Measurements from ENCODE around the gene PARVB.
A peak's percentile ranks its signal among the peaks of the same experiment; 100 is the strongest.

Gene PARVB

GRCh38 chr22:44019416-44019815 is 4.7 kb upstream of the PARVB start:
- Histone ChIP-seq H3K9ac (ENCODE audit: low read length) (no peak overlapping the region), H3K36me3 (ENCODE audit: control insufficient read depth, low read depth, low read length) (no peaks in the 10 kb centered on the region), H3K27ac (ENCODE audit: low read length) (no peak overlapping the region), H3K27me3 (ENCODE audit: control insufficient read depth, insufficient read depth, low read length) (no peaks in the 10 kb centered on the region), H3K4me1 (ENCODE audit: control insufficient read depth, low read depth, low read length) (no peaks in the 10 kb centered on the region), H3K4me3 (ENCODE audit: low read length) (no peak overlapping the region), H3K9me3 (ENCODE audit: control insufficient read depth, low read depth, low read length) (no peaks in the 10 kb centered on the region)

- Histone ChIP-seq H3K4me1 (ENCODE audit: control insufficient read depth, low read depth, low read length) (no peaks in the 10 kb centered on the region), H3K9me3 (ENCODE audit: control insufficient read depth, low read depth, low read length) (no peaks in the 10 kb centered on the region), H3K27ac (ENCODE audit: low read length) (no peak overlapping the region), H3K9ac (ENCODE audit: low read length) (no peak overlapping the region), H3K36me3 (ENCODE audit: control insufficient read depth, low read depth, low read length) (no peaks in the 10 kb centered on the region), H3K27me3 (ENCODE audit: control insufficient read depth, insufficient read depth, low read length) (peaks cover 2% of the 10 kb centered on the region), H3K4me3 (ENCODE audit: low read length) (no peak overlapping the region)
Measured at GRCh38 chr22:44019846-44020245, 4.3 kb upstream of the PARVB start.

GRCh38 chr22:44020981-44021380 is 3.1 kb upstream of the PARVB start:
- no peaks in the 10 kb centered on the region for H3K9me3 ChIP-seq (ENCODE audit: control insufficient read depth, low read depth, low read length)
- H3K27me3 ChIP-seq (ENCODE audit: control insufficient read depth, insufficient read depth, low read length), result peaks cover 7% of the 10 kb centered on the region
- H3K4me1 ChIP-seq (ENCODE audit: control insufficient read depth, low read depth, low read length), result no peaks in the 10 kb centered on the region
- H3K9ac ChIP-seq (ENCODE audit: low read length), result no peak overlapping the region
- H3K27ac ChIP-seq (ENCODE audit: low read length), result no peak overlapping the region
- H3K4me3 ChIP-seq (ENCODE audit: low read length), result no peak overlapping the region
- no peaks in the 10 kb centered on the region for H3K36me3 ChIP-seq (ENCODE audit: control insufficient read depth, low read depth, low read length)

- Histone ChIP-seq H3K4me1 (ENCODE audit: control insufficient read depth, low read depth, low read length) (no peaks in the 10 kb centered on the region), H3K36me3 (ENCODE audit: control insufficient read depth, low read depth, low read length) (no peaks in the 10 kb centered on the region), H3K9ac (ENCODE audit: low read length) (peak overlapping the region; percentile 70), H3K4me3 (ENCODE audit: low read length) (peak overlapping the region; percentile 71), H3K27ac (ENCODE audit: low read length) (no peak overlapping the region), H3K9me3 (ENCODE audit: control insufficient read depth, low read depth, low read length) (no peaks in the 10 kb centered on the region), H3K27me3 (ENCODE audit: control insufficient read depth, insufficient read depth, low read length) (peaks cover 7% of the 10 kb centered on the region)
Measured at GRCh38 chr22:44023404-44024287, 456 bp upstream of the PARVB start.

- Histone ChIP-seq H3K27ac (ENCODE audit: low read length) (no peak overlapping the region), H3K27me3 (ENCODE audit: control insufficient read depth, insufficient read depth, low read length) (peaks cover 7% of the 10 kb centered on the region), H3K4me3 (ENCODE audit: low read length) (no peak overlapping the region), H3K4me1 (ENCODE audit: control insufficient read depth, low read depth, low read length) (no peaks in the 10 kb centered on the region), H3K9ac (ENCODE audit: low read length) (no peak overlapping the region), H3K9me3 (ENCODE audit: control insufficient read depth, low read depth, low read length) (no peaks in the 10 kb centered on the region), H3K36me3 (ENCODE audit: control insufficient read depth, low read depth, low read length) (no peaks in the 10 kb centered on the region)
Measured at GRCh38 chr22:44025171-44026065, 1.3 kb downstream of the PARVB start.

GRCh38 chr22:44026066-44026629 is 2.0 kb downstream of the PARVB start:
- Histone ChIP-seq H3K27ac (ENCODE audit: low read length) (no peak overlapping the region), H3K4me3 (ENCODE audit: low read length) (no peak overlapping the region), H3K27me3 (ENCODE audit: control insufficient read depth, insufficient read depth, low read length) (peaks cover 7% of the 10 kb centered on the region), H3K36me3 (ENCODE audit: control insufficient read depth, low read depth, low read length) (no peaks in the 10 kb centered on the region), H3K9ac (ENCODE audit: low read length) (no peak overlapping the region), H3K9me3 (ENCODE audit: control insufficient read depth, low read depth, low read length) (no peaks in the 10 kb centered on the region), H3K4me1 (ENCODE audit: control insufficient read depth, low read depth, low read length) (no peaks in the 10 kb centered on the region)

- no peak overlapping the region for H3K9ac ChIP-seq (ENCODE audit: low read length)
- H3K36me3 ChIP-seq (ENCODE audit: control insufficient read depth, low read depth, low read length), result no peaks in the 10 kb centered on the region
- H3K4me1 ChIP-seq (ENCODE audit: control insufficient read depth, low read depth, low read length), result no peaks in the 10 kb centered on the region
- H3K9me3 ChIP-seq (ENCODE audit: control insufficient read depth, low read depth, low read length), result no peaks in the 10 kb centered on the region
- H3K27ac ChIP-seq (ENCODE audit: low read length), result no peak overlapping the region
- H3K27me3 ChIP-seq (ENCODE audit: control insufficient read depth, insufficient read depth, low read length), result peaks cover 7% of the 10 kb centered on the region
- H3K4me3 ChIP-seq (ENCODE audit: low read length), result no peak overlapping the region
Measured at GRCh38 chr22:44026630-44027511, 2.8 kb downstream of the PARVB start.

GRCh38 chr22:44028091-44028490 is 4.0 kb downstream of the PARVB start:
- H3K9ac ChIP-seq (ENCODE audit: low read length), result no peak overlapping the region
- H3K27me3 ChIP-seq (ENCODE audit: control insufficient read depth, insufficient read depth, low read length), result peaks cover 7% of the 10 kb centered on the region
- H3K4me1 ChIP-seq (ENCODE audit: control insufficient read depth, low read depth, low read length), result no peaks in the 10 kb centered on the region
- no peaks in the 10 kb centered on the region for H3K9me3 ChIP-seq (ENCODE audit: control insufficient read depth, low read depth, low read length)
- H3K27ac ChIP-seq (ENCODE audit: low read length), result no peak overlapping the region
- no peaks in the 10 kb centered on the region for H3K36me3 ChIP-seq (ENCODE audit: control insufficient read depth, low read depth, low read length)
- H3K4me3 ChIP-seq (ENCODE audit: low read length), result no peak overlapping the region

- Histone ChIP-seq H3K36me3 (ENCODE audit: control insufficient read depth, low read depth, low read length) (no peaks in the 10 kb centered on the region), H3K9me3 (ENCODE audit: control insufficient read depth, low read depth, low read length) (no peaks in the 10 kb centered on the region), H3K9ac (ENCODE audit: low read length) (no peak overlapping the region), H3K4me3 (ENCODE audit: low read length) (no peak overlapping the region), H3K27me3 (ENCODE audit: control insufficient read depth, insufficient read depth, low read length) (peaks cover 7% of the 10 kb centered on the region), H3K4me1 (ENCODE audit: control insufficient read depth, low read depth, low read length) (peaks cover 4% of the 10 kb centered on the region), H3K27ac (ENCODE audit: low read length) (no peak overlapping the region)
Measured at GRCh38 chr22:44029069-44029468, 5.0 kb downstream of the PARVB start.

GRCh38 chr22:44030051-44030701 is 6.1 kb downstream of the PARVB start:
- Histone ChIP-seq H3K27ac (ENCODE audit: low read length) (no peak overlapping the region), H3K9ac (ENCODE audit: low read length) (no peak overlapping the region), H3K27me3 (ENCODE audit: control insufficient read depth, insufficient read depth, low read length) (peaks cover 1% of the 10 kb centered on the region), H3K9me3 (ENCODE audit: control insufficient read depth, low read depth, low read length) (no peaks in the 10 kb centered on the region), H3K4me3 (ENCODE audit: low read length) (no peak overlapping the region), H3K4me1 (ENCODE audit: control insufficient read depth, low read depth, low read length) (peaks cover 4% of the 10 kb centered on the region), H3K36me3 (ENCODE audit: control insufficient read depth, low read depth, low read length) (no peaks in the 10 kb centered on the region)

Measured in iPS-18a (cell line).